ENCODE results near the gene MX1.

Gene MX1

GRCh38 chr21:41398831-41399230 is 27.2 kb upstream of the MX1 start:
- TF ChIP-seq ZFX (IDR thresholded peaks at IDR 0.05): no peak
- no peak for TF ChIP-seq CTCF (conservative IDR thresholded peaks at IDR 0.05)
- H3K27ac ChIP-seq: no peak overlapping the region

- TF ChIP-seq CTCF (conservative IDR thresholded peaks at IDR 0.05) (no peak), ZFX (IDR thresholded peaks at IDR 0.05) (no peak)
- H3K27ac ChIP-seq: no peak overlapping the region
Measured at GRCh38 chr21:41399246-41399800, 26.7 kb upstream of the MX1 start.

- no peak for TF ChIP-seq CTCF (conservative IDR thresholded peaks at IDR 0.05)
- TF ChIP-seq ZFX (IDR thresholded peaks at IDR 0.05): no peak
- H3K27ac ChIP-seq: no peak overlapping the region
Measured at GRCh38 chr21:41402231-41402630, 23.8 kb upstream of the MX1 start.

GRCh38 chr21:41402796-41403195 is 23.2 kb upstream of the MX1 start:
- no peak for TF ChIP-seq CTCF (conservative IDR thresholded peaks at IDR 0.05)
- TF ChIP-seq ZFX (IDR thresholded peaks at IDR 0.05): no peak
- H3K27ac ChIP-seq: no peak overlapping the region

- H3K27ac ChIP-seq: no peak overlapping the region
- TF ChIP-seq ZFX (IDR thresholded peaks at IDR 0.05) (no peak), CTCF (conservative IDR thresholded peaks at IDR 0.05) (no peak)
Measured at GRCh38 chr21:41403331-41403730, 22.7 kb upstream of the MX1 start.

- no peak for TF ChIP-seq CTCF (conservative IDR thresholded peaks at IDR 0.05)
- no peak for TF ChIP-seq ZFX (IDR thresholded peaks at IDR 0.05)
- no peak overlapping the region for H3K27ac ChIP-seq
Measured at GRCh38 chr21:41403966-41404365, 22.1 kb upstream of the MX1 start.

GRCh38 chr21:41405321-41405720 is 20.7 kb upstream of the MX1 start:
- no peak for TF ChIP-seq CTCF (conservative IDR thresholded peaks at IDR 0.05)
- no peak for TF ChIP-seq ZFX (IDR thresholded peaks at IDR 0.05)
- no peak overlapping the region for H3K27ac ChIP-seq

All from C4-2B (cell line).